A549 (cell line): ENCODE results near the gene SUGCT.

Experiments used
- BHLHE40 ChIP-seq: IDR thresholded peaks from 2 replicates; pipeline ENCODE4 v1.6.1; 2012; ENCODE audit warnings: low read depth, low read length, inconsistent platforms
- CEBPB ChIP-seq, 2 experiments: fragments of >200 bp in 1 of 2; sonication (Bioruptor Twin) in 1 of 2; formaldehyde crosslinking in 1 of 2; IDR thresholded peaks; 2 replicates each; pipeline ENCODE4 v1.6.1; 2012 to 2016
- CTCF ChIP-seq: fragments of >200 bp; sonication (Bioruptor Twin); formaldehyde crosslinking; IDR thresholded peaks from 3 replicates; pipeline ENCODE4 v1.5.1; 2016
- FOSB ChIP-seq: fragments of 250-450 bp; sonication (Bioruptor Pico); IDR thresholded peaks from 2 replicates; pipeline ENCODE4 v1.5.0; 2020; ENCODE audit warnings: mild to moderate bottlenecking, moderate library complexity
- HOXA7 ChIP-seq: fragments of 250-450 bp; sonication (Bioruptor Pico); IDR thresholded peaks from 2 replicates; pipeline ENCODE4 v1.5.0; 2020; ENCODE audit warnings: mild to moderate bottlenecking, moderate library complexity
- MAFK ChIP-seq: fragments of 450-650 bp; IDR thresholded peaks from 2 replicates; pipeline ENCODE4 v1.6.1; 2014; ENCODE audit not compliant: partially characterized antibody
- MAZ ChIP-seq: fragments of 150-350 bp; IDR thresholded peaks from 2 replicates; pipeline ENCODE4 v1.6.1; 2014; ENCODE audit warnings: antibody characterized with exemption, low read depth, low read length, borderline replicate concordance
- RCOR1 ChIP-seq: fragments of 150-350 bp; IDR thresholded peaks from 2 replicates; pipeline ENCODE4 v1.6.1; 2014; ENCODE audit warnings: antibody characterized with exemption, low read length, low read depth
- REST ChIP-seq: fragments of 200-600 bp; sonication (generic); IDR thresholded peaks from 2 replicates; pipeline ENCODE4 v1.6.1; 2016; ENCODE audit warnings: antibody characterized with exemption, mild to moderate bottlenecking, moderate library complexity
- SMC3 ChIP-seq: fragments of >200 bp; sonication (Bioruptor Twin); formaldehyde crosslinking; IDR thresholded peaks from 3 replicates; pipeline ENCODE4 v1.6.1; 2018; ENCODE audit warnings: inconsistent platforms

- TF ChIP-seq RCOR1: no peak
- no peak for TF ChIP-seq CEBPB (IDR thresholded peaks at IDR 0.05)
- no peak for TF ChIP-seq BHLHE40
- TF ChIP-seq HOXA7 (CRISPR knock-in tag): no peak
- no peak for TF ChIP-seq CTCF
- no peak for TF ChIP-seq FOSB (CRISPR knock-in tag)
- TF ChIP-seq REST: no peak
- TF ChIP-seq MAZ: no peak
- no peak for TF ChIP-seq SMC3
- no peak for TF ChIP-seq MAFK
Observed at GRCh38 chr7:40680657-40681056, 545.9 kb downstream of the SUGCT start.
